ENCODE data around the gene EIF1AY. TPM values are rescaled to one million over a fixed set of nuclear protein-coding genes. Genes with fewer than 3 reads are reported as not detected.

The EIF1AY gene
- total and polyA plus RNA-seq, 2 of the 4 experiments (the other 2 are of a cell fraction): not detected

DNA sequence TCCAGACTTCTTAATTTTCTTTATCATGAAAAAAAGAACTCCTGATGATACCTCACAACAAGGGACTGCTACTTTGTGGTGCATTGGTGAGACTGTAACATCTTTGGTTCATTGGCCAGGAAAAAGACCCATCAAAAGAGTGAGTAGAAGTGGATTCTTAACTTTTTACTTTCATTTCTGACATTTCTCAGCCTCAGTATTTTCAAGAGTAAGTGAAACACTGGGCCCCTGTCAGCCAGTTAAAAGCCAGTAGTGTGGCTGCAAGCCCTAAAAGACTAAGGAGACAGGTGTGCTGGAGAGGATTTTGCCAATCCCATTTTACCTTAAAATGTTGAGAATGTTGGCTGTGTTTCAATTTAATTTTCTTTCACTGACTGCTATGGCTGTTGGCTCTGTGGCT, 36.6 kb upstream of the EIF1AY start:
- Histone ChIP-seq H4K91ac (ENCODE audit: insufficient read depth, low read depth, low read length) (no peak overlapping the region), H3K56ac (ENCODE audit: extremely low read depth, insufficient read depth, low read length) (no peak overlapping the region), H3K9me1 (ENCODE audit: insufficient read depth, low read length) (no peaks in the 10 kb centered on the region), H2BK120ac (ENCODE audit: low read depth, low read length) (no peak overlapping the region), H3K9me3 (ENCODE audit: control insufficient read depth, insufficient read depth, low read length) (no peaks in the 10 kb centered on the region), H3K18ac (ENCODE audit: low read depth, low read length) (no peak overlapping the region), H2BK5ac (ENCODE audit: low read depth, low read length, poor library complexity, severe bottlenecking) (no peak overlapping the region), H3K4ac (ENCODE audit: low read depth, low read length) (no peak overlapping the region), H2BK20ac (ENCODE audit: low read depth, low read length) (no peak overlapping the region), H3K23ac (ENCODE audit: low read depth, low read length) (no peak overlapping the region), H4K20me1 (ENCODE audit: insufficient read depth, low read length) (no peaks in the 10 kb centered on the region), H4K8ac (ENCODE audit: low read depth in 2 of 2, low read length in 2 of 2) (no peak overlapping the region), H3K36me3 (ENCODE audit: control insufficient read depth, insufficient read depth, low read length) (no peaks in the 10 kb centered on the region), H4K5ac (ENCODE audit: low read depth, low read length) (no peak overlapping the region), H2AK9ac (replicated peaks; ENCODE audit: low read depth, low read length, poor library complexity) (no peak overlapping the region), H3K27me3 (ENCODE audit: control insufficient read depth, insufficient read depth, low read length) (no peaks in the 10 kb centered on the region), H2AFZ (replicated peaks; ENCODE audit: low read length, poor library complexity) (no peak overlapping the region), H2BK15ac (ENCODE audit: low read depth, low read length) (no peak overlapping the region), H2AK5ac (ENCODE audit: low read depth, low read length) (no peak overlapping the region), H3K79me1 (ENCODE audit: low read depth in 1 of 2, low read length in 2 of 2) (no peaks in the 10 kb centered on the region), H3K9ac (ENCODE audit: low read depth, low read length) (no peak overlapping the region), H3K4me1 (ENCODE audit: control insufficient read depth, insufficient read depth, low read length) (no peaks in the 10 kb centered on the region), H3K14ac (replicated peaks; ENCODE audit: low read depth, low read length) (no peak overlapping the region), H3K4me2 (ENCODE audit: low read depth, low read length) (no peak overlapping the region), H3K4me3 (ENCODE audit: insufficient read depth, low read depth, low read length) (no peak overlapping the region), H3K27ac (ENCODE audit: insufficient read depth, low read length) (no peak overlapping the region)
- ATAC-seq (ENCODE audit: low read depth) (no peak), DNase-seq (no peak)
- POLR2A ChIA-PET (ENCODE audit: unreplicated experiment): no interaction called here
- CTCF ChIA-PET: no interaction called here
- intact Hi-C loops (cut with micrococcal nuclease) (no loop called here), dilution Hi-C loops (cut with HindIII; ENCODE audit: low sequenced_read_pairs, unreplicated experiment) (no loop called here), in situ Hi-C loops (cut with MboI; ENCODE audit: low sequenced_read_pairs) (no loop called here)
- no TSS peak for BruUV-seq (replicated peaks)
- TF ChIP-seq MAZ (IDR thresholded peaks at IDR 0.05; ENCODE audit: borderline replicate concordance, low read depth, low read length) (no peak), RFX5 (IDR thresholded peaks at IDR 0.05; ENCODE audit: low read depth, low read length) (no peak), NFE2L2 (IDR thresholded peaks at IDR 0.05; ENCODE audit: low read depth, low read length) (no peak), BHLHE40 (IDR thresholded peaks at IDR 0.05; ENCODE audit: low read depth, low read length) (no peak), RCOR1 (IDR thresholded peaks at IDR 0.05; ENCODE audit: insufficient replicate concordance, low read length) (no peak), POLR2A (IDR thresholded peaks at IDR 0.05; ENCODE audit: low read depth, low read length) (no peak), FOS (IDR thresholded peaks at IDR 0.05; ENCODE audit: low read depth, low read length) (no peak), CTCF (conservative IDR thresholded peaks at IDR 0.05; ENCODE audit: low read depth, low read length) (no peak), MAFK (IDR thresholded peaks at IDR 0.05; ENCODE audit: low read depth, low read length) (no peak), CEBPB (IDR thresholded peaks at IDR 0.05; ENCODE audit: low read depth, low read length) (no peak), SMC3 (IDR thresholded peaks at IDR 0.05; ENCODE audit: low read depth, low read length) (no peak), CHD1 (IDR thresholded peaks at IDR 0.05; ENCODE audit: low read depth, low read length) (no peak), RAD21 (IDR thresholded peaks at IDR 0.05; ENCODE audit: low read length) (no peak), MXI1 (IDR thresholded peaks at IDR 0.05; ENCODE audit: borderline replicate concordance, low read depth, low read length) (no peak)
- TF ChIP-seq, protein P1, sequence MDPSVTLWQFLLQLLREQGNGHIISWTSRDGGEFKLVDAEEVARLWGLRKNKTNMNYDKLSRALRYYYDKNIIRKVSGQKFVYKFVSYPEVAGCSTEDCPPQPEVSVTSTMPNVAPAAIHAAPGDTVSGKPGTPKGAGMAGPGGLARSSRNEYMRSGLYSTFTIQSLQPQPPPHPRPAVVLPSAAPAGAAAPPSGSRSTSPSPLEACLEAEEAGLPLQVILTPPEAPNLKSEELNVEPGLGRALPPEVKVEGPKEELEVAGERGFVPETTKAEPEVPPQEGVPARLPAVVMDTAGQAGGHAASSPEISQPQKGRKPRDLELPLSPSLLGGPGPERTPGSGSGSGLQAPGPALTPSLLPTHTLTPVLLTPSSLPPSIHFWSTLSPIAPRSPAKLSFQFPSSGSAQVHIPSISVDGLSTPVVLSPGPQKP (IDR thresholded peaks at IDR 0.05; ENCODE audit: borderline replicate concordance, low read depth, low read length): no peak
- TF ChIP-seq, protein P2, sequence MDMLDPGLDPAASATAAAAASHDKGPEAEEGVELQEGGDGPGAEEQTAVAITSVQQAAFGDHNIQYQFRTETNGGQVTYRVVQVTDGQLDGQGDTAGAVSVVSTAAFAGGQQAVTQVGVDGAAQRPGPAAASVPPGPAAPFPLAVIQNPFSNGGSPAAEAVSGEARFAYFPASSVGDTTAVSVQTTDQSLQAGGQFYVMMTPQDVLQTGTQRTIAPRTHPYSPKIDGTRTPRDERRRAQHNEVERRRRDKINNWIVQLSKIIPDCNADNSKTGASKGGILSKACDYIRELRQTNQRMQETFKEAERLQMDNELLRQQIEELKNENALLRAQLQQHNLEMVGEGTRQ (IDR thresholded peaks at IDR 0.05; ENCODE audit: low read depth, low read length): no peak

Measured in IMR-90 (cell line).